GM12892 (cell line): Measurements from ENCODE around the gene SPINDOC.

Experiments
- POLR2A ChIP-seq: IDR thresholded peaks from 2 replicates; pipeline ENCODE4 v1.6.1; 2011; ENCODE audit warnings: low read depth, low read length, control low read depth
- POLR2AphosphoS5 ChIP-seq: IDR thresholded peaks from 2 replicates; pipeline ENCODE4 v1.6.1; 2011; ENCODE audit warnings: low read depth, low read length, control low read depth
- TAF1 ChIP-seq: IDR thresholded peaks from 2 replicates; pipeline ENCODE4 v1.6.1; 2011; ENCODE audit warnings: low read depth, mild to moderate bottlenecking, control low read depth, low read length, borderline replicate concordance

GRCh38 chr11:63862923-63863322 is 49.7 kb downstream of the SPINDOC start:
- TF ChIP-seq POLR2AphosphoS5 (no peak), POLR2A (no peak), TAF1 (no peak)
